Fibroblast of mammary gland (primary cell): ENCODE measurements around the gene TADA2B.

Experiments used
- DNase-seq: peaks from one replicate; pipeline ENCODE4 v3.0.0-alpha.2; 2010; ENCODE audit warnings: low read depth
- H3K4me3 ChIP-seq: 2 replicates; pipeline ENCODE4 v1.5.1; 2011; ENCODE audit warnings: low read depth, mild to moderate bottlenecking, low read length, moderate library complexity; ENCODE audit not compliant: control insufficient read depth
- CTCF ChIP-seq: conservative IDR thresholded peaks from 2 replicates; pipeline ENCODE4 v1.5.1; 2011; ENCODE audit warnings: low read depth, low read length, inconsistent platforms; ENCODE audit not compliant: control insufficient read depth, insufficient read depth

TADA2B gene

GRCh38 chr4:7003176-7003878 is 39.8 kb upstream of the TADA2B start:
- DNase-seq, result no peak
- no peak for TF ChIP-seq CTCF
- no peak overlapping the region for H3K4me3 ChIP-seq

- DNase-seq, result no peak
- no peak overlapping the region for H3K4me3 ChIP-seq
- TF ChIP-seq CTCF, result no peak
Observed at GRCh38 chr4:7003879-7004240, 39.3 kb upstream of the TADA2B start.

GRCh38 chr4:7004331-7004730 is 38.8 kb upstream of the TADA2B start:
- no peak for TF ChIP-seq CTCF
- no peak overlapping the region for H3K4me3 ChIP-seq
- no peak for DNase-seq

- no peak overlapping the region for H3K4me3 ChIP-seq
- TF ChIP-seq CTCF, result no peak
- DNase-seq, result no peak
Observed at GRCh38 chr4:7005571-7005970, 37.6 kb upstream of the TADA2B start.

GRCh38 chr4:7006411-7006810 is 36.8 kb upstream of the TADA2B start:
- TF ChIP-seq CTCF, result no peak
- DNase-seq, result no peak

GRCh38 chr4:7007142-7007907 is 35.8 kb upstream of the TADA2B start:
- no peak for TF ChIP-seq CTCF
- no peak overlapping the region for H3K4me3 ChIP-seq
- DNase-seq, result no peak

More at GRCh38 chr4:7006411-7006810, 36.8 kb upstream of the TADA2B start:
- no peak overlapping the region for H3K4me3 ChIP-seq

DNA sequence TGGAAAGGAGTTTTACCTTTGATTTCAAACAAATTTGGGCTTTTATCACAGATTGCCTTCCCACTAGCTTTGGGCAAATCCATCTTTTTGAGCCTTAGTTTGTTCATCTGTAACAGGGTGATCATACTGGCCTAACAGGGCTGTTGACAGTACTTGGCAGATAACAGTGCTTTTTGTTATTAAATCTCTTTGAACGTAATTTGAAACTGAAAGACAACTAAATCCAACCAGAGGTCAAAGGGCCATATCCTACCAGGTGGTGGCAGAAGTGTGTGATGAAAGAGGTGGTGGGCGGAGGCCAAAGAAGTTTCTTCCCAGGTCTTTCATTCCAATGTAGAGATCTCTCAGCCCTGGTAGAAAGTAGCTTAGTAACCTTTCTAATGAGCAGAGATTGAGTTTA is 35.2 kb upstream of the TADA2B start:
- no peak for TF ChIP-seq CTCF
- peak; percentile 16 for DNase-seq

More for the DNA sequence above, 35.2 kb upstream of the TADA2B start:
- no peak overlapping the region for H3K4me3 ChIP-seq
